Loucy (cell line): Measurements from ENCODE around the gene SPRR2F.

ENCODE experiments used
- H2AFZ ChIP-seq: fragments of 200-600 bp; sonication (generic); 2 replicates; pipeline ENCODE4 v1.6.0; 2016; ENCODE audit warnings: antibody characterized with exemption, mild to moderate bottlenecking, low read length, moderate library complexity
- H3F3A ChIP-seq: fragments of 200-600 bp; 2 replicates; pipeline ENCODE4 v1.6.0; 2016; ENCODE audit warnings: antibody characterized with exemption, low read depth, mild to moderate bottlenecking
- H3K27me3 ChIP-seq: fragments of 200-600 bp; sonication (generic); 2 replicates; pipeline ENCODE4 v1.6.1; 2014; ENCODE audit warnings: low read length, mild to moderate bottlenecking; ENCODE audit not compliant: insufficient read depth, poor library complexity, severe bottlenecking
- H3K36me3 ChIP-seq: fragments of 200-600 bp; sonication (generic); 2 replicates; pipeline ENCODE4 v1.6.1; 2016; ENCODE audit warnings: low read length; ENCODE audit not compliant: insufficient read depth
- H3K4me1 ChIP-seq: fragments of 200-600 bp; sonication (generic); 2 replicates; pipeline ENCODE4 v1.5.1; 2014; ENCODE audit warnings: low read length, mild to moderate bottlenecking; ENCODE audit not compliant: insufficient read depth, poor library complexity, severe bottlenecking
- H3K4me2 ChIP-seq: fragments of 200-600 bp; sonication (generic); 2 replicates; pipeline ENCODE4 v1.6.0; 2014; ENCODE audit warnings: antibody characterized with exemption, low read length, low read depth, mild to moderate bottlenecking; ENCODE audit not compliant: poor library complexity, severe bottlenecking
- H3K4me3 ChIP-seq: fragments of 200-600 bp; sonication (generic); 2 replicates; pipeline ENCODE4 v1.5.1; 2014; ENCODE audit warnings: low read length, mild to moderate bottlenecking, mixed read lengths; ENCODE audit not compliant: poor library complexity, severe bottlenecking
- H3K79me2 ChIP-seq: fragments of 200-600 bp; sonication (generic); 2 replicates; pipeline ENCODE4 v1.6.1; 2014; ENCODE audit warnings: low read length; ENCODE audit not compliant: insufficient read depth
- H3K9ac ChIP-seq: fragments of 200-600 bp; sonication (generic); 2 replicates; pipeline ENCODE4 v1.6.0; 2014; ENCODE audit warnings: mild to moderate bottlenecking, low read depth, low read length, moderate library complexity; ENCODE audit not compliant: poor library complexity, severe bottlenecking
- H3K9me2 ChIP-seq: fragments of 200-600 bp; sonication (generic); replicated peaks from 2 replicates; pipeline ENCODE4 v1.6.1; 2016; ENCODE audit warnings: low read depth, low read length, mixed read lengths
- H3K9me3 ChIP-seq: fragments of 200-600 bp; sonication (generic); 2 replicates; pipeline ENCODE4 v1.6.1; 2014; ENCODE audit warnings: mild to moderate bottlenecking, antibody characterized with exemption, low read length, low read depth; ENCODE audit not compliant: insufficient read depth
- H4K20me1 ChIP-seq: fragments of 200-600 bp; sonication (generic); 2 replicates; pipeline ENCODE4 v1.6.0; 2014; ENCODE audit warnings: antibody characterized with exemption, low read length, mild to moderate bottlenecking; ENCODE audit not compliant: insufficient read depth, poor library complexity, severe bottlenecking
- EZH2phosphoT487 ChIP-seq: fragments of 200-600 bp; IDR thresholded peaks from 2 replicates; pipeline ENCODE4 v1.6.1; 2018; ENCODE audit warnings: antibody characterized with exemption, mild to moderate bottlenecking, moderate library complexity, borderline replicate concordance
- TF ChIP-seq, protein P1 (sequence below): fragments of 200-600 bp; sonication (generic); conservative IDR thresholded peaks from 2 replicates; pipeline ENCODE4 v1.5.1; 2014; ENCODE audit warnings: mild to moderate bottlenecking, antibody characterized with exemption, low read length

SPRR2F gene

DNA sequence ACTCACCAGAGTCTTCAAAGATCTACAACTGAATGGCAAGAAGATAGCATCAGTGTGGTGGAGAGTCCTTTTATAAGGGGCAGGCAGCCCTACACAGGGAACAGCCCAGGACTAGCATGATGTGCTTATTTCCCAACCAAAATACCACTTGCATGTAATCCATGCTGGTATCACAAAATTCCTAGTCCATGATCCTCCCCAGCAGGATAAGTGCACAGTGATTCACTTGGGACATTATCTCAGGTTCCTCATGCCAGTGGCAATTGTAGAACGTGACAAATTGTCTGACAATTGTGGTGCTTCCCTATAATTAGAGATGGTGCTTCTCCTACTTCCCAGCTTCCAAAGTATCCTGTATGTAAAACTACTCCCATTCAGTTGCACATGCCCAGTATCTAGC is 37.5 kb upstream of the SPRR2F start, which contains the start of gene SPRR2G:
SPRR2G (minus strand) TSS at position 45 of the 400 bp plus-strand sequence. CDS start 780 bp downstream, outside the sequence.
- TF ChIP-seq, protein P1, sequence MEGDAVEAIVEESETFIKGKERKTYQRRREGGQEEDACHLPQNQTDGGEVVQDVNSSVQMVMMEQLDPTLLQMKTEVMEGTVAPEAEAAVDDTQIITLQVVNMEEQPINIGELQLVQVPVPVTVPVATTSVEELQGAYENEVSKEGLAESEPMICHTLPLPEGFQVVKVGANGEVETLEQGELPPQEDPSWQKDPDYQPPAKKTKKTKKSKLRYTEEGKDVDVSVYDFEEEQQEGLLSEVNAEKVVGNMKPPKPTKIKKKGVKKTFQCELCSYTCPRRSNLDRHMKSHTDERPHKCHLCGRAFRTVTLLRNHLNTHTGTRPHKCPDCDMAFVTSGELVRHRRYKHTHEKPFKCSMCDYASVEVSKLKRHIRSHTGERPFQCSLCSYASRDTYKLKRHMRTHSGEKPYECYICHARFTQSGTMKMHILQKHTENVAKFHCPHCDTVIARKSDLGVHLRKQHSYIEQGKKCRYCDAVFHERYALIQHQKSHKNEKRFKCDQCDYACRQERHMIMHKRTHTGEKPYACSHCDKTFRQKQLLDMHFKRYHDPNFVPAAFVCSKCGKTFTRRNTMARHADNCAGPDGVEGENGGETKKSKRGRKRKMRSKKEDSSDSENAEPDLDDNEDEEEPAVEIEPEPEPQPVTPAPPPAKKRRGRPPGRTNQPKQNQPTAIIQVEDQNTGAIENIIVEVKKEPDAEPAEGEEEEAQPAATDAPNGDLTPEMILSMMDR, result no peak
- TF ChIP-seq EZH2phosphoT487, result no peak
- no peak within 1 kb of the TSS for H3K4me2 ChIP-seq
- H3K4me3 ChIP-seq, result no peak within 1 kb of the TSS
- no peaks in the 10 kb centered on the region for H3K36me3 ChIP-seq
- H3F3A ChIP-seq, result no peaks in the 10 kb centered on the region
- H3K9me2 ChIP-seq, result no peaks in the 10 kb centered on the region
- H3K79me2 ChIP-seq, result no peaks in the 10 kb centered on the region
- no peaks in the 10 kb centered on the region for H3K4me1 ChIP-seq
- H2AFZ ChIP-seq, result no peak within 1 kb of the TSS
- H3K9me3 ChIP-seq, result no peaks in the 10 kb centered on the region
- no peaks in the 10 kb centered on the region for H4K20me1 ChIP-seq
- H3K9ac ChIP-seq, result no peak within 1 kb of the TSS
- no peaks in the 10 kb centered on the region for H3K27me3 ChIP-seq

DNA sequence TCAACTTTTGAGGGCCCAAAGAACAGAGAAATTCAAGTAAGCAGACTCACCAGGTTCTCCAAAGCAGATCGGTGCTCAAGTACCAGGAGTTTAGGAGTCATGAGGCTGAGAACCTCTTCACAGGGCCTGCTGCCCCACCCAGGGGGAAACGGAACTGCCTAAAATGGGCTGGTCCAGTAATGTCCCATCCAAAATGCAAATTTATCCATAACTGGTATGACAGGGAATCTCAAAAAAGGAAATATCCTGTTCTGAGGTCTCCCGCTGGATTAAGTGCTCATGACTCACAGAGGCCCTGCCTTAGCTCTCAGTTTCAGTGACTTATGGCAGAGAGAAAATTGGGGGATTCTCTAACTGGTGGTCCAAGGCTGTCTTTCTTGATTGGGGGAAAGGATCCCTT is 28.1 kb upstream of the SPRR2F start:
- H3K4me1 ChIP-seq, result no peaks in the 10 kb centered on the region
- no peak overlapping the region for H3K4me2 ChIP-seq
- no peak for TF ChIP-seq EZH2phosphoT487
- TF ChIP-seq, protein P1, result no peak
- H3K27me3 ChIP-seq, result no peaks in the 10 kb centered on the region
- no peaks in the 10 kb centered on the region for H3K79me2 ChIP-seq
- H3K9me3 ChIP-seq, result no peaks in the 10 kb centered on the region
- H4K20me1 ChIP-seq, result no peaks in the 10 kb centered on the region
- H2AFZ ChIP-seq, result no peak overlapping the region
- H3K9ac ChIP-seq, result no peak overlapping the region
- H3F3A ChIP-seq, result no peaks in the 10 kb centered on the region
- H3K4me3 ChIP-seq, result no peak overlapping the region
- H3K9me2 ChIP-seq, result no peaks in the 10 kb centered on the region
- H3K36me3 ChIP-seq, result no peaks in the 10 kb centered on the region

DNA sequence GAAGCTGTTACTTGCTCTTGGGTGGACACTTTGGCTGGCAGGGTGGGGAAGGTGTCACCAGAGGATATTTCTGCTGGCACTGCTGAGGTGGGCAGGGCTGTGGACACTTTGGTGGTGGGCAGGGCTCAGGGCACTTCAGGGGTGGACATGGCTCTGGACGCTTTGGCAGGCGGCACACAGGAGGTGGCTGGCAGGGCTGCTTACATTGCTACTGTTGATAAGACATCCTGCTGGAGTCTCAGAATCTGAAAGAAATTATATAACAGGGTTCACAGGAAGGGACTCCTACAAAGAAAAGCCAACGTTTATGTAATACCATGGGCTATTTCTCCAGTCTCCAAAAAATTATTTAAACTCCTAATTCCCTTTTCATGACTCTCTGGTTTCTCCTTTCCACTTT is 27.2 kb upstream of the SPRR2F start:
- no peaks in the 10 kb centered on the region for H3K36me3 ChIP-seq
- no peaks in the 10 kb centered on the region for H3K4me1 ChIP-seq
- no peak overlapping the region for H3K4me2 ChIP-seq
- no peaks in the 10 kb centered on the region for H3F3A ChIP-seq
- no peaks in the 10 kb centered on the region for H4K20me1 ChIP-seq
- no peaks in the 10 kb centered on the region for H3K9me2 ChIP-seq
- H3K9ac ChIP-seq, result no peak overlapping the region
- no peaks in the 10 kb centered on the region for H3K9me3 ChIP-seq
- H2AFZ ChIP-seq, result no peak overlapping the region
- TF ChIP-seq, protein P1, result no peak
- no peak for TF ChIP-seq EZH2phosphoT487
- no peaks in the 10 kb centered on the region for H3K79me2 ChIP-seq
- H3K4me3 ChIP-seq, result no peak overlapping the region
- no peaks in the 10 kb centered on the region for H3K27me3 ChIP-seq
